Parathyroid adenoma (tissue), 2 donors: ENCODE data around the gene FBXW8.

Source experiments
- H2AFZ ChIP-seq: fragments of 300-600 bp; sonication (generic); one replicate; pipeline ENCODE4 v1.7.0; 2017; ENCODE audit warnings: antibody characterized with exemption, mild to moderate bottlenecking
- H3K27ac ChIP-seq: fragments of 300-600 bp; sonication (generic); one replicate; pipeline ENCODE4 v1.7.0; 2017
- H3K27me3 ChIP-seq: fragments of 300-600 bp; sonication (generic); one replicate; pipeline ENCODE4 v1.7.0; 2017; ENCODE audit warnings: low read length; ENCODE audit not compliant: control insufficient read depth, insufficient read depth
- H3K36me3 ChIP-seq: fragments of 300-600 bp; sonication (generic); one replicate; pipeline ENCODE4 v1.7.0; 2017; ENCODE audit warnings: low read length; ENCODE audit not compliant: control insufficient read depth, insufficient read depth
- H3K4me1 ChIP-seq: fragments of 300-600 bp; sonication (generic); one replicate; pipeline ENCODE4 v1.7.0; 2017; ENCODE audit warnings: control low read depth
- H3K4me2 ChIP-seq: fragments of 300-600 bp; sonication (generic); one replicate; pipeline ENCODE4 v1.7.0; 2017; ENCODE audit warnings: low read length
- H3K4me3 ChIP-seq: fragments of 300-600 bp; sonication (generic); one replicate; pipeline ENCODE4 v1.7.0; 2017; ENCODE audit warnings: low read depth, low read length
- H3K79me2 ChIP-seq: fragments of 300-600 bp; sonication (generic); one replicate; pipeline ENCODE4 v1.7.0; 2017; ENCODE audit warnings: control low read depth
- H3K9ac ChIP-seq: fragments of 300-600 bp; sonication (generic); one replicate; pipeline ENCODE4 v1.7.0; 2017; ENCODE audit warnings: mild to moderate bottlenecking
- H3K9me3 ChIP-seq: fragments of 300-600 bp; sonication (generic); one replicate; pipeline ENCODE4 v1.7.0; 2017; ENCODE audit warnings: low read length; ENCODE audit not compliant: control insufficient read depth
- TF ChIP-seq, protein P1 (sequence below): fragments of 300-600 bp; sonication (generic); IDR thresholded peaks from one replicate; pipeline ENCODE4 v1.7.0; 2017; ENCODE audit warnings: antibody characterized with exemption, mild to moderate bottlenecking
- donor health status: primary hyperparathyroidism.

Gene FBXW8

DNA sequence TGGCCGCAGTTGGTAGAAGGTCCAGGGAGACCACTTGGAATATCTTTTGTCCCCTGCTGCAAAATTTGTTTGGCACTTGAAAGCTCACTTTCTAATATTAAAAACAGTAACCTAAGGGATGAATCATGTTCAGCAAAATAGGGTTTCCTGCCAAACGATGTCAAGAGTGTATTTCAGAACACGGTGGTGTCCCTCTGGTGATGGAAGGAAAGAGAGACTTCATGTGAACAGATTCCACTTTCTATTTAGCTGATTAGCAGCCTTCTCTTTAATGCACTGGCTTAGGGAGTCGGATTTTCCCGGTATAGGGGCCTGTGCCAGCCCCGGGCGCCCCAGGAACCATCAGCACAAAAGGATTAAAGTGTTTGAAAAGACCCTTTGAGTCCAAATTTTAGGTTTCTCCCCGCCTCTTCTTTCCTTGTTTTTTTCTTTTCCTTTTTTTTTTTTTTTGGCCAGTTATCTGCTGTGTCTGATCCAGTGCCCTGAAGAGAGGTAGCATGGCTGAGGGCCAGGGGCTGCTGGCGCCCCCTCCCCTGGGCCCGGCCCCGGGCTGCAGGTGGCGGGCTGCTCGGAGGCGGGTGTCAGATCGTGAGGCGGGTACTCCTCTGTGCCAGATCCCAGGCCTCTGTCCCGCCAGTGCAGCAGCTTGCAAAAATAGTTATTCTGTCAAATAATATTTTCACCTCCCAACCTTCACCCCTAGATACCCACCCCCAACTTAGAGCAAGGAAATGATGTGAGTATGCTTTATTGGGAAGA, 100.1 kb downstream of the FBXW8 start:
- no peaks in the 10 kb centered on the region for H3K9me3 ChIP-seq
- H3K36me3 ChIP-seq, result no peaks in the 10 kb centered on the region

DNA sequence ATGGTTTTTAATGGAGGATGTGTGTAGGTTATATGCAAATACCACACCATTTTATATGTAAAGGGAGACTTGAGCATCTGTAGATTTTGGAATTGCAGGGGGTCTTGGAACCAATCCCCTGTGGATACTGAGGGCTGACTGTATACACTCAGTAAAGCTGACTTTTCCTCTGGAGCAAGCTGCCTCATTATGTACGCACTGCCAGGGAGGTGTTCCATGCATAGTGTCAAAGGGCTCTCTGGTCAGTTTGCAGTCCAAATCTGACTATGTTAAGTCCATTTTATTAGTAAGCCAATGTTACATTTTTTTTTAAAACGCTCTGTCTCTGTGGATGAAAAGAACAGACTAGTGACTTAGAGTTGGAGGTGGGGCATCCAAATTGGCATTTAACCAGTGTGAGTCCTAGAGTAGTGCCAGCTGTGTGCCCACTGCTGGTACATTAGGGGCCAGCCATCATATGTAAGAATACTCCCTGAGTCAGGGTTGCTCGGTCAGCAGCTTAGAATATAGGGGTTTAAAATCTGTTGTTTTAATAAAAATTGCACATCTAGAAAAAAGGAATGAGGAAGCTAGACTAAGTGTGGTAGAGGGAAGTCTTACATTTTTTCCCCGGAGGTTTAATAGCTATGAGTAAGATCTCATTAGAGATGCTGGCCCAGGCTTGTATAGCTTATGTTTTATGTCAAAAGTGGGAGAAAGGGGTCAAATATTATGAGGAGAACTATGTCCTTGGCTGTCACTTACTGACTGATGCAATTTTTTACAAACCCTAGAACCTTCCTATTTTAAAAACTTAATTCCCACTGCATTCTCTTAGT, 101.4 kb downstream of the FBXW8 start:
- Histone ChIP-seq H3K9ac (no peak overlapping the region), H3K9me3 (no peaks in the 10 kb centered on the region), H2AFZ (no peak overlapping the region), H3K4me3 (no peak overlapping the region), H3K27ac (no peak overlapping the region), H3K4me2 (no peak overlapping the region), H3K36me3 (no peaks in the 10 kb centered on the region), H3K27me3 (no peaks in the 10 kb centered on the region), H3K4me1 (no peaks in the 10 kb centered on the region), H3K79me2 (no peaks in the 10 kb centered on the region)
- TF ChIP-seq, protein P1, sequence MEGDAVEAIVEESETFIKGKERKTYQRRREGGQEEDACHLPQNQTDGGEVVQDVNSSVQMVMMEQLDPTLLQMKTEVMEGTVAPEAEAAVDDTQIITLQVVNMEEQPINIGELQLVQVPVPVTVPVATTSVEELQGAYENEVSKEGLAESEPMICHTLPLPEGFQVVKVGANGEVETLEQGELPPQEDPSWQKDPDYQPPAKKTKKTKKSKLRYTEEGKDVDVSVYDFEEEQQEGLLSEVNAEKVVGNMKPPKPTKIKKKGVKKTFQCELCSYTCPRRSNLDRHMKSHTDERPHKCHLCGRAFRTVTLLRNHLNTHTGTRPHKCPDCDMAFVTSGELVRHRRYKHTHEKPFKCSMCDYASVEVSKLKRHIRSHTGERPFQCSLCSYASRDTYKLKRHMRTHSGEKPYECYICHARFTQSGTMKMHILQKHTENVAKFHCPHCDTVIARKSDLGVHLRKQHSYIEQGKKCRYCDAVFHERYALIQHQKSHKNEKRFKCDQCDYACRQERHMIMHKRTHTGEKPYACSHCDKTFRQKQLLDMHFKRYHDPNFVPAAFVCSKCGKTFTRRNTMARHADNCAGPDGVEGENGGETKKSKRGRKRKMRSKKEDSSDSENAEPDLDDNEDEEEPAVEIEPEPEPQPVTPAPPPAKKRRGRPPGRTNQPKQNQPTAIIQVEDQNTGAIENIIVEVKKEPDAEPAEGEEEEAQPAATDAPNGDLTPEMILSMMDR, result no peak

More for the DNA sequence above, 100.1 kb downstream of the FBXW8 start:
- Histone ChIP-seq H3K4me3 (no peak overlapping the region), H3K4me2 (no peak overlapping the region), H3K27me3 (no peaks in the 10 kb centered on the region), H3K79me2 (no peaks in the 10 kb centered on the region), H3K9ac (no peak overlapping the region), H3K27ac (no peak overlapping the region), H3K4me1 (no peaks in the 10 kb centered on the region), H2AFZ (no peak overlapping the region)
- TF ChIP-seq, protein P1, result no peak

DNA sequence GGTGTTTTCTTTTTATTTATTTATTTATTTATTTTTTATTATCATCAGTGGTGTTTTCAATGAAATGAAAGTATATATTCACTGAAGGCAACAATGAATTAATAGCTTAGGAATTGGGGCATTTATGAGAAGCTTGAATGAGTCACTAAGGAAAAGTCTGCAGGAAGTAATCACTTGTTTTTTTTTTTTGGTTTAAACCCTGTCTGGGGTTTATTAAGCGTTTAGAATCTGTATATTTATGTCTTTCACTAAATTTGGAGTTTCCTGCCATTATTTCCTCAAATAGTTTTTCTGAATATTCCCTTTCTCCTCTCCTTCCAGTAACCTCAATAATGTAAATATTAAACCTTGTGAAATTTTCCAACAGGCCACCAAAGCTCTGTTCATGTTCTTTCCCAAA, 103.0 kb downstream of the FBXW8 start:
- Histone ChIP-seq H3K79me2 (no peaks in the 10 kb centered on the region), H3K36me3 (no peaks in the 10 kb centered on the region), H3K9ac (no peak overlapping the region), H2AFZ (no peak overlapping the region), H3K9me3 (no peaks in the 10 kb centered on the region), H3K27me3 (no peaks in the 10 kb centered on the region), H3K27ac (no peak overlapping the region), H3K4me3 (no peak overlapping the region), H3K4me2 (no peak overlapping the region), H3K4me1 (no peaks in the 10 kb centered on the region)
- TF ChIP-seq, protein P1, result no peak

DNA sequence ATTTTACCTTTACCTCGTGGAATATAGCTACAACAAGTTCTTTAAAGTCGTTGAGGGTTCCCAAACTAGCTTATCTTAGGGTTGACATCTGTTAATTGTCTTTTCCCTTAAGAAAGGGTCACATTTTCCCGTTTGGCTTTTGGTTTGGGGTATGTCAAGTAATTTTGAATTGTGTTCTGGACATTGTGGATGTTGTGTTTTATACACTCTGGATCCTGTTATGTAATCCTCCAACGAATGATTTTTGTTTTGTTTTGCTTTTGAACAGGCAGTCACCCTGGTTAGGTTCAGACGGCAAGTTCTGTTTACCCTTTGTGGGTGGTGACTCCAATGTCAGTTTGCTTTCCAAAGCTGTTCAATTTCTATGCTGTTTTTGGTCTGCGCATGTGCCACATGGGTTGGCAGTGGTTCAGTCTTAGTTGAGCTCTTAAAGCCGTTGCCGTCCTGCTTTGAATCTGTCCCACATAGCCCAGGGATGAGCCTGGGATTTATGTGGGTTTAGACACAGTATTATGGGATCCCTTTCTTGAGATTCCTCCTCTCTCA, 103.7 kb downstream of the FBXW8 start:
- Histone ChIP-seq H3K4me1 (no peaks in the 10 kb centered on the region), H3K79me2 (no peaks in the 10 kb centered on the region), H3K4me2 (no peak overlapping the region), H3K27me3 (no peaks in the 10 kb centered on the region), H3K36me3 (no peaks in the 10 kb centered on the region), H3K27ac (no peak overlapping the region), H3K9me3 (no peaks in the 10 kb centered on the region), H3K4me3 (no peak overlapping the region), H3K9ac (no peak overlapping the region), H2AFZ (no peak overlapping the region)
- TF ChIP-seq, protein P1, result no peak
